Calu3 (cell line): ENCODE data around the gene GRAMD2A. TPM values are rescaled to one million over a fixed set of nuclear protein-coding genes. Genes with fewer than 3 reads are reported as not detected.
A peak's percentile ranks its signal among the peaks of the same experiment; 100 is the strongest.

Experiments
- BruUV-seq: library from RNA; stranded (reverse); fragments of 400-500 nt; replicated peaks from 2 replicates; lab custom pipeline; 2021; lab: Mats Ljungman, UMichigan
- CTCF ChIA-PET: fragments of 300-600 bp; sonication (Branson Sonifier 250); formaldehyde crosslinking; loops from one replicate; lab custom pipeline; 2022; ENCODE audit warnings: antibody characterized with exemption; lab: Charles Lee
- DNase-seq: peaks from one replicate; pipeline ENCODE4 v3.0.0; 2022
- H3K27ac Mint-ChIP-seq: one replicate; pipeline ENCODE4 v1.8.0; 2022; ENCODE audit warnings: mixed read lengths; ENCODE audit not compliant: unreplicated experiment
- H3K27me3 Mint-ChIP-seq: one replicate; pipeline ENCODE4 v1.8.0; 2022; ENCODE audit warnings: mixed read lengths; ENCODE audit not compliant: unreplicated experiment
- H3K36me3 Mint-ChIP-seq: one replicate; pipeline ENCODE4 v1.8.0; 2022; ENCODE audit warnings: mild to moderate bottlenecking, moderate library complexity, mixed read lengths; ENCODE audit not compliant: insufficient read depth, unreplicated experiment
- H3K4me1 Mint-ChIP-seq: one replicate; pipeline ENCODE4 v1.8.0; 2022; ENCODE audit warnings: mild to moderate bottlenecking, low read depth, mixed read lengths; ENCODE audit not compliant: unreplicated experiment
- H3K4me3 Mint-ChIP-seq: one replicate; pipeline ENCODE4 v1.8.0; 2022; ENCODE audit warnings: mild to moderate bottlenecking, low read depth, moderate library complexity, mixed read lengths; ENCODE audit not compliant: unreplicated experiment
- H3K9me3 Mint-ChIP-seq: one replicate; pipeline ENCODE4 v1.8.0; 2022; ENCODE audit warnings: low read depth, mixed read lengths; ENCODE audit not compliant: unreplicated experiment
- intact Hi-C: fragments of 100-400 bp; cut with micrococcal nuclease; formaldehyde crosslinking; loops from one replicate; pipeline ENCODE4 v1.10.0; 2022; ENCODE audit not compliant: unreplicated experiment
- total RNA-seq: library from RNA; stranded (reverse); gene quantifications from 2 replicates; pipeline ENCODE4 v1.2.3, GENCODE V29; 2022
- TF ChIP-seq, protein P1 (sequence below): fragments of 200-600 bp; IDR thresholded peaks from one replicate; pipeline ENCODE4 v1.8.0; 2022; ENCODE audit warnings: antibody characterized with exemption; ENCODE audit not compliant: unreplicated experiment

Gene GRAMD2A
- total RNA-seq, 1 experiment from 2014 or later, result 2.2 TPM

- CTCF ChIA-PET, result interaction anchor here (1.6 kb wide), 1 partner anchor 11 kb away, joined by 10 read pairs; no protein-coding TSS in a partner anchor
- Mint-ChIP-seq H3K27me3 (no peaks in the 10 kb centered on the region), H3K4me3 (peak overlapping the region; percentile 65), H3K27ac (peak overlapping the region; percentile 97), H3K9me3 (no peaks in the 10 kb centered on the region), H3K36me3 (peaks cover 43% of the 10 kb centered on the region), H3K4me1 (peaks cover 36% of the 10 kb centered on the region)
- no peak for DNase-seq
- no TSS peak for BruUV-seq
- intact Hi-C loops, result no loop called here
- TF ChIP-seq, protein P1, sequence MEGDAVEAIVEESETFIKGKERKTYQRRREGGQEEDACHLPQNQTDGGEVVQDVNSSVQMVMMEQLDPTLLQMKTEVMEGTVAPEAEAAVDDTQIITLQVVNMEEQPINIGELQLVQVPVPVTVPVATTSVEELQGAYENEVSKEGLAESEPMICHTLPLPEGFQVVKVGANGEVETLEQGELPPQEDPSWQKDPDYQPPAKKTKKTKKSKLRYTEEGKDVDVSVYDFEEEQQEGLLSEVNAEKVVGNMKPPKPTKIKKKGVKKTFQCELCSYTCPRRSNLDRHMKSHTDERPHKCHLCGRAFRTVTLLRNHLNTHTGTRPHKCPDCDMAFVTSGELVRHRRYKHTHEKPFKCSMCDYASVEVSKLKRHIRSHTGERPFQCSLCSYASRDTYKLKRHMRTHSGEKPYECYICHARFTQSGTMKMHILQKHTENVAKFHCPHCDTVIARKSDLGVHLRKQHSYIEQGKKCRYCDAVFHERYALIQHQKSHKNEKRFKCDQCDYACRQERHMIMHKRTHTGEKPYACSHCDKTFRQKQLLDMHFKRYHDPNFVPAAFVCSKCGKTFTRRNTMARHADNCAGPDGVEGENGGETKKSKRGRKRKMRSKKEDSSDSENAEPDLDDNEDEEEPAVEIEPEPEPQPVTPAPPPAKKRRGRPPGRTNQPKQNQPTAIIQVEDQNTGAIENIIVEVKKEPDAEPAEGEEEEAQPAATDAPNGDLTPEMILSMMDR, result no peak
Observed at GRCh38 chr15:72237853-72238224, 40.3 kb upstream of the GRAMD2A start.

DNA sequence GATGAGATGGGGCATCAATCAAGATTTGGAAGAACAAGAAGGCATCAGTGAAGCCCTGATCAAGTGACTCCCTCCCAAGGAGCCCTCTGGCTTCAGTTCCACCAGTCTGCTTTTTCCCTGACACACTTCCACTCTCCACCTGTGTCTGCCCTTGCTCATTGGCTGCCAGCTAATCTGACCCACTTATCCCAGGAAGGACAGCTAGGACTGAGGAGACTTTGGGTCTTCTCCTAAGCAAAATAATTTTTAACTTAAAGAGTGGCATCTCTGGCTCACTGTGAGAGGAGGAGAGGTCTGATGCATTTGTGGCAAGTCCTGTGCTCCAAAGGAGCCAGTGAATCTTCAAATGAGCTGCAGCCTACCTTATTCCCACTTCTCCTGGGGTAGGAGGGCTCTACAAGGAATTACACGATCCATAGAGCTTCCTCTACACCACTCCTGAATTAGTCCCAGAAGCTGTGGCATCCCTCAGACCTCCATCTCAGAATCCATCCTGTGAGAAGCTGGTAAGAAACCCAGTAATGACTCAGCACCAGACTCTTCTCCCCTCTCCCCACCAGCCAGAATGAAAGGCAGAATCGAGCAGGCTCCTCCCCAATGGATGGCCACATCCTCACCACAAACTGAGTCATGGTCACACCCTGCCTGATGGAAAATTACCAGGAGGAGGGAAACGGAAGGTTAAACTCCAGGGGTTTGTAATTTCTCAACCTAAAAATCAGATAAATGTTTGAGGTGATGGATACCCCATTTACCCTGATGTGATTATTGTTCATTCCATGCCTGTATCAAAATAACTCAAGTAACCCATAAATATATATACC lies 39.7 kb upstream of the GRAMD2A start:
- intact Hi-C loops, result no loop called here
- Mint-ChIP-seq H3K36me3 (peaks cover 45% of the 10 kb centered on the region), H3K9me3 (no peaks in the 10 kb centered on the region), H3K27me3 (no peaks in the 10 kb centered on the region), H3K27ac (peak overlapping the region; percentile 97), H3K4me3 (peak overlapping the region; percentile 65), H3K4me1 (peaks cover 42% of the 10 kb centered on the region)
- CTCF ChIA-PET, result interaction anchor here (1.6 kb wide), 1 partner anchor 11 kb away, joined by 10 read pairs; no protein-coding TSS in a partner anchor
- DNase-seq, result peak; percentile 91
- TF ChIP-seq, protein P1, result no peak
- TSS peak; percentile 94 for BruUV-seq

GRCh38 chr15:72236381-72237003 lies 38.9 kb upstream of the GRAMD2A start:
- DNase-seq, result no peak
- intact Hi-C loops, result no loop called here
- H3K4me1 Mint-ChIP-seq, result peaks cover 46% of the 10 kb centered on the region
- TF ChIP-seq, protein P1, result no peak
- H3K4me3 Mint-ChIP-seq, result peak overlapping the region; percentile 65
- CTCF ChIA-PET, result interaction anchor here (1.6 kb wide), 1 partner anchor 10 kb away, joined by 10 read pairs; no protein-coding TSS in a partner anchor
- peaks cover 46% of the 10 kb centered on the region for H3K36me3 Mint-ChIP-seq
- H3K27ac Mint-ChIP-seq, result peak overlapping the region; percentile 97
- H3K27me3 Mint-ChIP-seq, result no peaks in the 10 kb centered on the region
- H3K9me3 Mint-ChIP-seq, result no peaks in the 10 kb centered on the region
- no TSS peak for BruUV-seq

- intact Hi-C loops, result no loop called here
Observed at GRCh38 chr15:72235298-72235697, 37.7 kb upstream of the GRAMD2A start.

More at GRCh38 chr15:72235298-72235697, 37.7 kb upstream of the GRAMD2A start:
- H3K4me3 Mint-ChIP-seq, result no peak overlapping the region
- peaks cover 50% of the 10 kb centered on the region for H3K36me3 Mint-ChIP-seq
- no peaks in the 10 kb centered on the region for H3K27me3 Mint-ChIP-seq
- no peak for DNase-seq
- peak overlapping the region; percentile 19 for H3K27ac Mint-ChIP-seq
- peaks cover 46% of the 10 kb centered on the region for H3K4me1 Mint-ChIP-seq
- H3K9me3 Mint-ChIP-seq, result no peaks in the 10 kb centered on the region
- CTCF ChIA-PET, result no interaction called here
- BruUV-seq, result no TSS peak
- TF ChIP-seq, protein P1, result no peak
